A549 (cell line): ENCODE data around the gene GLYATL3. TPM values are rescaled to one million over a fixed set of nuclear protein-coding genes. Genes with fewer than 3 reads are reported as not detected.

Source experiments
- ATAC-seq, 2 experiments: fragments of 200-7000 bp in 1 of 2; fragments of >200 bp in 1 of 2; cut with Nextera tagmentation in 1 of 2; cut with Tn5 transposase in 1 of 2; 3 replicates each; pipeline versions ENCODE4 v1.8.0 to v1.9.1; 2018 to 2020; ENCODE audit warnings: mild to moderate bottlenecking in 1 of 2, moderate library complexity in 1 of 2
- CTCF ChIA-PET: fragments of 300-600 bp; sonication (Branson Sonifier 250); formaldehyde crosslinking; extraction: SDS; loops from one replicate; lab custom pipeline; 2021; ENCODE audit warnings: antibody characterized with exemption, inconsistent platforms; lab: Yijun Ruan, JAX
- POLR2A ChIA-PET: fragments of 350-600 bp; formaldehyde crosslinking; extraction: SDS; loops from one replicate; lab custom pipeline; 2021; ENCODE audit warnings: antibody characterized with exemption, inconsistent platforms; lab: Yijun Ruan, JAX
- DNase-seq, 2 experiments: peaks; one replicate each; pipeline versions ENCODE4 v3.0.0 to v3.0.0-alpha.2; 2011 to 2016; ENCODE audit warnings: low read depth in 1 of 2, low spot score in 1 of 2
- FAIRE-seq: peaks from 2 replicates; lab custom pipeline; 2011; peaks lifted over from hg19 to GRCh38; lab: Jason Lieb, UNC
- H3K27ac ChIP-seq, 2 experiments: fragments of >200 bp; sonication (Bioruptor Twin); formaldehyde crosslinking; 3 replicates each; pipeline ENCODE4 v1.5.1; 2016 to 2017
- H3K4me1 ChIP-seq: fragments of >200 bp; sonication (Bioruptor Twin); formaldehyde crosslinking; 3 replicates; pipeline ENCODE4 v1.6.1; 2016
- H3K4me2 ChIP-seq: fragments of >200 bp; sonication (Bioruptor Twin); formaldehyde crosslinking; 3 replicates; pipeline ENCODE4 v1.6.1; 2016
- H3K4me3 ChIP-seq: fragments of >200 bp; sonication (Bioruptor Twin); formaldehyde crosslinking; 3 replicates; pipeline ENCODE4 v1.5.1; 2016
- H3K9me3 ChIP-seq: fragments of >200 bp; sonication (Bioruptor Twin); formaldehyde crosslinking; 3 replicates; pipeline ENCODE4 v1.6.1; 2016
- BCL3 ChIP-seq: fragments of >200 bp; sonication (Bioruptor Twin); formaldehyde crosslinking; IDR thresholded peaks from 3 replicates; pipeline ENCODE4 v1.6.1; 2016
- CBX2 ChIP-seq: fragments of 200-600 bp; sonication (generic); IDR thresholded peaks from 2 replicates; pipeline ENCODE4 v1.6.1; 2016; ENCODE audit warnings: low read depth, mild to moderate bottlenecking, borderline replicate concordance
- CEBPB ChIP-seq, 2 experiments: fragments of >200 bp in 1 of 2; sonication (Bioruptor Twin) in 1 of 2; formaldehyde crosslinking in 1 of 2; IDR thresholded peaks; 2 replicates each; pipeline ENCODE4 v1.6.1; 2012 to 2016
- CHD2 ChIP-seq: fragments of 150-350 bp; IDR thresholded peaks from 2 replicates; pipeline ENCODE4 v1.6.1; 2014; ENCODE audit warnings: low read length; ENCODE audit not compliant: partially characterized antibody
- EHMT2 ChIP-seq: fragments of 200-600 bp; sonication (generic); IDR thresholded peaks from 2 replicates; pipeline ENCODE4 v1.6.1; 2016; ENCODE audit warnings: antibody characterized with exemption, low read depth, mild to moderate bottlenecking, moderate library complexity
- EP300 ChIP-seq, 2 experiments: fragments of >200 bp; sonication (Bioruptor Twin); formaldehyde crosslinking; IDR thresholded peaks; 2 replicates in 1 of 2; 3 replicates in 1 of 2; pipeline ENCODE4 v1.6.1; 2016 to 2017
- FOSB ChIP-seq: fragments of 250-450 bp; sonication (Bioruptor Pico); IDR thresholded peaks from 2 replicates; pipeline ENCODE4 v1.5.0; 2020; ENCODE audit warnings: mild to moderate bottlenecking, moderate library complexity
- FOSL2 ChIP-seq, 2 experiments: fragments of 450-650 bp in 1 of 2; fragments of >200 bp in 1 of 2; sonication (Bioruptor Twin) in 1 of 2; formaldehyde crosslinking; IDR thresholded peaks; 2 replicates each; pipeline versions ENCODE4 v1.5.0 to v1.6.1; 2016 to 2020; ENCODE audit warnings: mild to moderate bottlenecking in 1 of 2, moderate library complexity in 1 of 2
- GATA3 ChIP-seq: IDR thresholded peaks from 2 replicates; pipeline ENCODE4 v1.6.1; 2012; ENCODE audit warnings: borderline replicate concordance
- HDAC2 ChIP-seq: fragments of 200-600 bp; sonication (generic); IDR thresholded peaks from 2 replicates; pipeline ENCODE4 v1.6.1; 2016
- HES2 ChIP-seq: fragments of >200 bp; sonication (Bioruptor Twin); formaldehyde crosslinking; IDR thresholded peaks from 2 replicates; pipeline ENCODE4 v1.6.1; 2016
- HMGXB4 ChIP-seq: fragments of 250-450 bp; sonication (Bioruptor Pico); IDR thresholded peaks from 2 replicates; pipeline ENCODE4 v1.5.0; 2021; ENCODE audit warnings: mild to moderate bottlenecking, moderate library complexity, borderline replicate concordance
- HOXB13 ChIP-seq: fragments of 250-450 bp; sonication (Bioruptor Pico); IDR thresholded peaks from 2 replicates; pipeline ENCODE4 v1.5.0; 2020; ENCODE audit warnings: low read depth, mild to moderate bottlenecking, moderate library complexity
- JUN ChIP-seq, 2 experiments: fragments of >200 bp; sonication (Bioruptor Twin); formaldehyde crosslinking; IDR thresholded peaks; 2 replicates in 1 of 2; 3 replicates in 1 of 2; pipeline ENCODE4 v1.6.1; 2016 to 2017
- KDM1A ChIP-seq: fragments of 200-600 bp; sonication (generic); IDR thresholded peaks from 2 replicates; pipeline ENCODE4 v1.6.1; 2016; ENCODE audit warnings: low read depth, mild to moderate bottlenecking
- MAZ ChIP-seq: fragments of 150-350 bp; IDR thresholded peaks from 2 replicates; pipeline ENCODE4 v1.6.1; 2014; ENCODE audit warnings: antibody characterized with exemption, low read depth, low read length, borderline replicate concordance
- MYC ChIP-seq: IDR thresholded peaks from 2 replicates; pipeline ENCODE4 v1.6.1; 2012; ENCODE audit warnings: mild to moderate bottlenecking, inconsistent platforms, low read length, improper control_type of control experiment, borderline replicate concordance
- NFE2L2 ChIP-seq: fragments of 150-350 bp; conservative IDR thresholded peaks from 2 replicates; pipeline ENCODE4 v1.6.1; 2014; ENCODE audit warnings: low read length
- NPAS2 ChIP-seq: fragments of 250-450 bp; sonication (Bioruptor Pico); IDR thresholded peaks from 2 replicates; pipeline ENCODE4 v1.8.0; 2022; ENCODE audit warnings: mild to moderate bottlenecking, moderate library complexity, borderline replicate concordance
- NR3C1 ChIP-seq: fragments of >200 bp; sonication (Bioruptor Twin); formaldehyde crosslinking; IDR thresholded peaks from 3 replicates; pipeline ENCODE4 v1.6.1; 2017
- POLR2AphosphoS2 ChIP-seq: conservative IDR thresholded peaks from 2 replicates; pipeline ENCODE4 v1.6.1; 2012; ENCODE audit warnings: low read length, improper control_type of control experiment, inconsistent platforms
- RARB ChIP-seq: fragments of 250-450 bp; sonication (Bioruptor Pico); IDR thresholded peaks from 2 replicates; pipeline ENCODE4 v1.8.0; 2021; ENCODE audit warnings: mild to moderate bottlenecking, moderate library complexity
- REST ChIP-seq: fragments of 200-600 bp; sonication (generic); IDR thresholded peaks from 2 replicates; pipeline ENCODE4 v1.6.1; 2016; ENCODE audit warnings: antibody characterized with exemption, mild to moderate bottlenecking, moderate library complexity
- ZFP36 ChIP-seq: fragments of 450-650 bp; IDR thresholded peaks from 2 replicates; pipeline ENCODE4 v1.6.1; 2014; ENCODE audit warnings: borderline replicate concordance; ENCODE audit not compliant: partially characterized antibody
- ZNF302 ChIP-seq: fragments of 250-450 bp; sonication (Bioruptor Pico); IDR thresholded peaks from 2 replicates; pipeline ENCODE4 v1.9.0; 2021; ENCODE audit warnings: inconsistent platforms, mild to moderate bottlenecking, moderate library complexity
- WGBS: methylation state at CpG from one replicate; pipeline ENCODE4 v1.1.6; 2017; ENCODE audit errors: missing lambda C conversion rate; 5-methylcytosine and 5-hydroxymethylcytosine counted together
- polyA plus RNA-seq, 4 experiments: library from polyadenylated mRNA; depleted of rRNA in 3 of 4; stranded (reverse); fragments of >200 nt; fragmentation: RNase III in 1 of 4; extraction: RNeasy Plus Mini Kit Qiagen cat#74134 plus additional on column Dnase treatment in 1 of 4; gene quantifications; 2 replicates in 3 of 4; 3 replicates in 1 of 4; pipeline ENCODE4 v1.2.3, GENCODE V29; 2011 to 2017

The GLYATL3 gene
- polyA plus RNA-seq, 2 of the 4 experiments (the other 2 are of a cell fraction): not detected

- DNase-seq (no peak), ATAC-seq (peak in 1 of 2 experiments; percentile 25; a peak in 2 of 6 replicates), FAIRE-seq (no peak)
- ChIA-PET POLR2A (interaction anchor here (1.6 kb wide), 1 partner anchor 10 kb away, joined by 6 read pairs; no protein-coding TSS in a partner anchor), CTCF (interaction anchor here (3.4 kb wide), 1 partner anchor 31 kb away, joined by 17 read pairs; no protein-coding TSS in a partner anchor)
- Histone ChIP-seq H3K27ac (peak overlapping the region; percentile 23 to 47; a peak in 2 of 6 replicates), H3K9me3 (no peaks in the 10 kb centered on the region), H3K4me2 (no peak overlapping the region), H3K4me1 (peaks cover 25% of the 10 kb centered on the region), H3K4me3 (no peak overlapping the region)
- TF ChIP-seq POLR2AphosphoS2: no peak
- no peak for TF ChIP-seq NFE2L2
- TF ChIP-seq CEBPB (IDR thresholded peaks at IDR 0.05): no peak
- TF ChIP-seq CBX2: no peak
- TF ChIP-seq ZNF302 (CRISPR knock-in tag): no peak
- TF ChIP-seq BCL3: no peak
- no peak for TF ChIP-seq GATA3
- TF ChIP-seq RARB (CRISPR knock-in tag): no peak
- TF ChIP-seq HOXB13 (CRISPR knock-in tag): no peak
- no peak for TF ChIP-seq FOSB
- no peak for TF ChIP-seq NPAS2 (CRISPR knock-in tag)
- WGBS: 93% methylated on average over 3 of the region's 5 CpGs
Observed at GRCh38 chr6:49563006-49563886, 63.5 kb downstream of the GLYATL3 start.

- H3K4me2 ChIP-seq: no peak overlapping the region
- FAIRE-seq: no peak
- TF ChIP-seq HOXB13 (CRISPR knock-in tag): no peak
- no peak for TF ChIP-seq ZFP36
- no peak for TF ChIP-seq CHD2
- TF ChIP-seq MYC: no peak
- no peak for TF ChIP-seq HDAC2
- TF ChIP-seq FOSL2 (IDR thresholded peaks at IDR 0.05): no peak
- TF ChIP-seq FOSL2 (CRISPR knock-in tag; IDR thresholded peaks at IDR 0.05): no peak
- no peak for TF ChIP-seq CEBPB (IDR thresholded peaks at IDR 0.05)
- TF ChIP-seq EP300 (IDR thresholded peaks at IDR 0.05): no peak
- TF ChIP-seq MAZ: no peak
- TF ChIP-seq BCL3: no peak
- TF ChIP-seq HES2: no peak
- TF ChIP-seq FOSB: no peak
- no peak for TF ChIP-seq KDM1A
- TF ChIP-seq JUN (IDR thresholded peaks at IDR 0.05): no peak
- no peak for TF ChIP-seq HMGXB4
- no peak for TF ChIP-seq EHMT2
- TF ChIP-seq REST: no peak
- TF ChIP-seq NR3C1: no peak
- 100% methylated on average over 1 of the region's 1 CpG for WGBS
- H3K4me3 ChIP-seq: no peak overlapping the region
- ATAC-seq: no peak
- CTCF ChIA-PET: interaction anchor here (0.6 to 3.4 kb wide), 4 partner anchors 16 to 84 kb away, joined by 3 to 17 read pairs (median 7); no protein-coding TSS in a partner anchor
- H3K4me1 ChIP-seq: peaks cover 26% of the 10 kb centered on the region
- DNase-seq: no peak
- POLR2A ChIA-PET: no interaction called here
- H3K27ac ChIP-seq: peak overlapping the region in 1 of 2 experiments; percentile 78; a peak in 4 of 6 replicates
- no peaks in the 10 kb centered on the region for H3K9me3 ChIP-seq
Observed at GRCh38 chr6:49564552-49564951, 64.8 kb downstream of the GLYATL3 start.
